NCI-H128 (cell line): ENCODE measurements around the gene P2RY1.
"Not testable (repeated sequence)": the region's sequence is repeated elsewhere in the genome, so short reads cannot be mapped to it uniquely, and the experiment has no call there.

Source experiments
- DNase-seq: peaks from one replicate; lab custom pipeline; 2025; ENCODE audit not compliant: unreplicated experiment; lab: John Stamatoyannopoulos, UW

Gene P2RY1

DNA sequence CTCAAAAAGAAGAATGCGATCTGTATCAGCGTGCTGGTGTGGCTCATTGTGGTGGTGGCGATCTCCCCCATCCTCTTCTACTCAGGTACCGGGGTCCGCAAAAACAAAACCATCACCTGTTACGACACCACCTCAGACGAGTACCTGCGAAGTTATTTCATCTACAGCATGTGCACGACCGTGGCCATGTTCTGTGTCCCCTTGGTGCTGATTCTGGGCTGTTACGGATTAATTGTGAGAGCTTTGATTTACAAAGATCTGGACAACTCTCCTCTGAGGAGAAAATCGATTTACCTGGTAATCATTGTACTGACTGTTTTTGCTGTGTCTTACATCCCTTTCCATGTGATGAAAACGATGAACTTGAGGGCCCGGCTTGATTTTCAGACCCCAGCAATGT is 1.3 kb downstream of the P2RY1 start:
- DNase-seq, result no peak

DNA sequence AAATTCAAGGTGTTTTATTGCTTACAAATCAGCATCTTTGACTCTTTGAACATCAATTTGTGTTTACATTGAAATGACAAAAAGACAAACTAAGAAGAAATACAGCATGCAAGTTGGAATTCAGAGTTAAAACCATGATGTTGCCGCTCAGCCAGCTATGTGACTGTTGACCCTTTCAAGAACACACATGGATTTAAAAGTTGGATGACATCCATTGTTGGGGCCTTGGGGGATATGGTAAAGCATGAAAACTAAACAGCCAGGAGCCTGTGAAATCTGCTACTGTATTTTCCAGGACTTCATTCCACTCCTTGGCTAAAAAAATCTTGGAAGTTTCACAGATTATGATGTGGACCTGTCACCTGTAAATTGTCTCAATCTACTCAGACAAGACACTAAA is 4.6 kb downstream of the P2RY1 start:
- DNase-seq, result no peak

DNA sequence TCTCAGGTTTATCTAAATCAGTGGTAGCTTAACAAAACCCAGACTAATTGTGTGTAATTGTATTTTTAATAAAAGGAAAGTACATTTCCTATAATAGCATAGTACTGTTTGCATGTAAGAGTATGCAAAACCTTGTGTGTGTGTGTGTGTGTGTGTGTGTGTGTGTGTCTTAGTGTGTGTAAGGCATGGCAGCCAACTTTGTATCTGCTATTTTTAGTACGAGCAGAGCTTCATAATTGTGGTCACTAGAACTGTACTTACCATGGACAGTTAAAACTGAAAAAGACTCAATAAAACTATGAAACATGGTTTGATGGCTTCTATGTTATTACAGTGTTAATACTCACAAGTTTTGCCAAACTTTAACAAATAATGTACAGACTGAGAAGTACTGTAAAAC is 6.2 kb downstream of the P2RY1 start:
- DNase-seq, result no peak

DNA sequence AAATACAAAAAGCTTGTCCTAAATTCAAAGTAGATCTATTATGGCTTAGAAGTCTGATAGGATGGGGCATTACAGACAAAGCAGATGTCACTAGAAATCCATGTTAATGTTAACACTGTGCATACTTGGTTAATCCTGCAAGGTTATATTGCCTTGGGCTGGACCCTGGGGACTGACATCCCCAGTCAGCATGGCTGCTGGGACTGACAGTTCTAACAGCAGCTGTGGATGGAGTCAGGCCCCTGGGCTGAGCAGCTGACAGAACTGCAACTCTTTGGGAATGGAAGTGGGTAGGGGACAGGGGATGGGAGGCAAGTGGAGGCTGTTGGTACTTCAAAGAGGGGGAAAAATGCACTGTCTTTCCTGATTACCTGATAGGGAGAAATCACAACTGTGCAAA is 7.5 kb downstream of the P2RY1 start:
- no peak for DNase-seq

DNA sequence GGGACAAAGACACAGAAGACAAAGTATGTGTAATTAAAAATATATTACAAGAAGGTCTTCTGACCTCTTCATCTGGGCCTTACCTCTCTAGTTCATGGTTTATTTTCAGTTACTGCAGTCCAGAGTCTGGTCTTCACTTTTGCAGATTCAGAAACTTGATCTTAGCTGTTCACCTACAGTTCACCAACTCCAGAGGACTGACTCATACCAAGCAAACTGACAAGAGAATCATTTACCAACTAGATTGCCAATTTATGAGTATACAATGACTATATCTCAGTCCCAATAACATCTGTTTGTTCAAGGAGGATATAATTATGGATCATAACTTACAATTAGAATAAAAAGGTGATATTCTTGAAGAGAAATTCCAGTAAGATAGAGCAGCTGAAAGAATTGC is 9.0 kb downstream of the P2RY1 start:
- DNase-seq, result no peak

DNA sequence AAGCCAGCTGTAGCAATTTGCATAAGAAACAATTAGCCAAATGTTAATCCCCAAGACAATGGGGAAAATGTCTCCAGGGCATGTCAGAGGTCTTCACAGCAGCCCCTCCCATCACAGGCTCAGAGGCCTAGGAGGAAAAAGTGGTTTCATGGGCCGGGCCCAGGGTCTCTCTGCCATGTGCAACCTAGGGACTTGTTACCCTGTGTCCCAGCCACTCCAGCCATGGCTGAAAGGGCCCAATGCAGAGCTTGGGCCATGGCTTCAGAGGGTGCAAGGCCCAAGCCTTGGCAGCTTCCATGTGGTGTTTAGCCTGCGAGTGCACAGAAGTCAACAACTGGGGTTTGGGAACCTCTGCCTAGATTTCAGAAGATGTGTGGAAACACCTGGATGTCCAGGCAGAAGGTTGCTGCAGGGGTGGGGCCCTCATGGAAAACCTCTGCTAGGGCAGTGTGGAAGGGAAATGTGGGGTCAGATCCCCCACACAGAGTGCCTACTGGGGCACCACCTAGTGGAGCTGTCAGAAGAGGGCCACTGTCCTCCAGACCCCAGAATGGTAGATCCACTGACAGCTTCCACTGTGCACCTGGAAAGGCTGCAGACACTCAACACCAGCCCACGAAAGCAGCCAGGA is 11.8 kb downstream of the P2RY1 start:
- not testable (repeated sequence) for DNase-seq

DNA sequence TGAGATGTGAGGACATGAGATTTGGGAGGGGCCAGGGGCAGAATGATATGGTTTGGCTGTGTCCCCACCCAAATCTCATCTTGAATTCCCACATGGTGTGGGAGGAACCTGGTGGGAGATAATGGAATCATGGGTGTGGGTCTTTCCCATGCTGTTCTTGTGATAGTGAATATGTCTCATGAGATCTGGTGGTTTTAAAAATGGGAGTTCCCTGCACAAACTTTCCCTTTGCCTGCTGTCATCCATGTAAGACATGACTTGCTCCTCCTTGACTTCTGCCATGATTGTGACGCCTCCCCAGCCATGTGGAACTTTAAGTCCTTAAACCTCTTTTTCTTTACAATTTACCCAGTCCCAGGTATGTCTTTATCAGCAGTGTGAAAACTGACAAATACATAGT is 12.7 kb downstream of the P2RY1 start:
- not testable (repeated sequence) for DNase-seq

DNA sequence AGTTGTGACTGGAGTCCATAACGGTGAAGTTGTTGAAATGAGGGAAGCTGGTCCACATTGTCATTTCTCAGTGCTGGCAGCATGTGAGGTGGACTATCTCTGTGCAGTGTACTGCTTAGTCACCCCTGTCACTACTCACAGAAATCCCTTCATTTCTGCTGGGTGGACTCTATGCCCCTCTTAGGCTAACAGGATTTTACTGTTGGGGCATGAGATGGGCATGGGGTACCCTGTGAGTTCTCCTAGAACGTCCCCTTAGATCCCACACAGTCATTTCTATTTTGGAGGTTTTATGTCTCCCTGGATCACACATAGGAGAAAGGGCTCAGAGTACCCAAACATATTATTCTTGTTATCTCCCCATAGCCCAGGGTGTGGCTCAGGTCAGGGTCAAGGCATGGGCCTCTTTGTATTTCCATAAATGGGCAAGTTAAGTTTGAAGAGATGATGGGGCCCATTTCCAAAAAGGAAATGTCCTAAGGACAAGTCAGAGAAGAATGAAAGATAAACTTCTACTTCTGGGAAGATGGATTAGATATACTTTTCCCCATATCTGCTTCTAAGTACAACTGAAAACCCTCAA is 15.2 kb downstream of the P2RY1 start:
- no peak for DNase-seq

DNA sequence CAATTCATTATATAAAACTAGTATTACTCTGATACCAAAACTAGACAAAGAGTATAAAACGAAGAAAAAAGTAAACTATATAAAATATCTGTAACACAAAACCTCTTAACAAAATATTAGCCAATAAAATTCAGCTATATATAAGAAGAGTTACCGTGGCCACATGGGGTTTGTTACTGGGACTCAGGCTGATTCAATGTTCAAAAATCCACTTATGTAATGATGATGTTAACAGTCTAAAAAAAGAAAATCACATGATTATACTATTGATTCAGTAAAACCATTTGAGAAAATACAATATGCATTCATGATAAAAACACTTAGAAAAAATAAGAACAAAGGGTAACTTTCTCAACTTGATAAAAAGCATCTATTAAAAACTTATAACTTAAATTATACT is 18.3 kb downstream of the P2RY1 start:
- no peak for DNase-seq

DNA sequence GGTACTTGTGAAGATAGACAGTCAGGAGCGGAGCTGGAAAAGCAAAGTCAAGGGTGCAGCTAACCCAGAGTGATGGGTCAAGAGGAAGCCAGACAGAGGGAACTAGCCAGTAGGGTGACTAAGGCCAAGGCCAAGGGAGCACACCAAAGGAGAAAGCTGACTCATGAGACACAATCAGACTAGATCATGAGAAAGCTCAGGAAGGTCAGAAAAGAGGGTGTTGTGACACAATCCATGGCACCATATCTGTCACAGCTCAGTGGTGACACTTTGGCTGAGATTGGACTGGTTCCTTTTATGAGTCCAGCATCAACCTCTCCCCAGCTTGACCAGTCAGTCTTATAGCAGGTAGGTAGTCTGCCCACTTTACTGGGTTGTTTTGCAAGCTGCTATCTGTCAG is 22.2 kb downstream of the P2RY1 start:
- DNase-seq, result no peak

DNA sequence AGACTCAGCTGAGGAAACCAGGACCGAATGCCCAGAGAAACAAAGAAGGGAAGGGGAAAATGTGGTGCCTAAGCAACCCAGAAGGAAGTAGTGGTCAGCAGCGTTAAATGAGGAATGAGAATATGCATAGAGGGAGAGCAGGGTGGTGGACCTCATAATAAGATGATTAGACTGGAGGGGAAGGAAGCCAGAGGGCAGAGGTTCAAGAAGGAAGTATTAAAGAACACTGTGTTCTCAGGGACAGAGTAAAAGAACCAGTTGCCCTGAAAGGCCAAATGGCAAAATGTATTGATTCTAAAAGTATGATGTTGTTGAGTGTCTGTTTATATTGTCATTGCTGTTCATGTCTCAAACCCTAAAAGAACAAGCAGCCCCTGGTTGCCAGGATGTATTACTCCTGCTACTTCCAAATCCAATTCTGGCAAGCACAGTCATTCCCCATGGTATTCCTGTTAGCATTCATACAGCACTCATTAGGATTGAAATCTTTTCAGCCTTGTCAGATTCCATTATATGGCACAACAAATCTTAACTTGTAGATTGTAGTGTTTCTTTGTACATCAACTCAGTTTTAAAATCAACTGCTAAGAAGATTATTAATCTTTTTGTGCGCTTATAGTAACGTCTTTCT is 23.4 kb downstream of the P2RY1 start:
- no peak for DNase-seq

DNA sequence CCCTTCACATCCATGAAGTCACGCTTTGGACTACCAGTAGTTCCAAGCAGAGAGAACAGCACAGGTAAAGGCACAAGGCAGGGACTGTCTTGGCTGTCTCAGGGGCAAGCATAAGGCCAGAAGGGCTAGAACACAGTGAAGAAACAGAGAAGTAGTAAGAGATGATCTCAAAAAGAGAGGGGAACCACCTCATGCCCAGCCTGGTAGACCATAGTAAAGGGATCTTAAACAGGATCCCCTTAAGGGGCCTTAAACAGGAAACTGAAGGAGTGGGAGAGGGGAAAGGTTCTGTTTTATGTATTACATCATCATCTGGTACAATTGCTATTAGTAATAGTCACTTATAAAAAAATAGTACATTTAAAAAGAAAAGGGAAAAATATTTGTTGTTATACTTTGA is 25.8 kb downstream of the P2RY1 start:
- DNase-seq, result no peak

DNA sequence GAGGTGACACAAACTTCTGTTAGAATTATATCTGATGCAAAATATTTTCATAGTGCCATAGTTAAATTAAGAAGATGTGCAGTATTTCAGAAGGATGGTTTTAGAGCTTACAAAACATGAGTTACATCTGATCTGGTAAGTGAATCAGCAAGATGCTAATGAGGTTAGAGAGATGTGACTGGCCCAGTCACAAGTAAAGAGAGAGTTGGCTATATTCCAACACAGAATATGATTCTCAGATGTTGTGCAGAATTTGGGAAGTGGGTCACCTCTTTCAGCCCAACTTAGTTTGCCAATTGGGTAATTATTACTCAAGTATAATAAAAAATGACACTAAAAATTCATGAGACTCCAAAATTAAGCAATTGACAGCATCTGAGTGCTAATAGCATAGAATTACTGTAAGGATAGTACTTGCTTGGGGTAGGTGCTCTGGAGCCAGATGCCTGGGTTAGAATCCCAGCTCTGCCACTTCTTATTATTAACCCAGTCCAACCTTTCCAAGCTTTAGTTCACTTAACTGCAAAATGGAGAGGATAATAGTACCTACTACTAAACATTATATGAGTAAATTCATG is 30.8 kb downstream of the P2RY1 start:
- DNase-seq, result no peak

DNA sequence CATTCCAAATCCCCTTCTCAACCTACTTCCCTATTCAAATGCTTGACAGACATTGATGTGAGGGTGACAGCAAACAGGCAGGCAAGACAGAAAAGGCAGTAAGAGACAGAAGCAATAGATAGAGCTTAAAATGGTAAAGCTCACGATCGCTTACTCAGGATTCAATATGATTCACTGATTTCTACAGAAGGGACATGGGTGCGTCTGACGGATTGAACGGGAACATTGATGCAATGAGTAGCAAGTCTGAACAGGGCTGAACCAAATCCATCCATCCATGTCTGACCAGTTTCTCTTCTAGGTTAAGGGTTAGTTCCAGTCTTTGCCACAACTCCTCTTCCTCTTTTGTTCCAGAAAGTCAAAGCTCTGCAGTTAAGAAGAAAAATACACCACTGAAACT is 35.1 kb downstream of the P2RY1 start:
- no peak for DNase-seq

DNA sequence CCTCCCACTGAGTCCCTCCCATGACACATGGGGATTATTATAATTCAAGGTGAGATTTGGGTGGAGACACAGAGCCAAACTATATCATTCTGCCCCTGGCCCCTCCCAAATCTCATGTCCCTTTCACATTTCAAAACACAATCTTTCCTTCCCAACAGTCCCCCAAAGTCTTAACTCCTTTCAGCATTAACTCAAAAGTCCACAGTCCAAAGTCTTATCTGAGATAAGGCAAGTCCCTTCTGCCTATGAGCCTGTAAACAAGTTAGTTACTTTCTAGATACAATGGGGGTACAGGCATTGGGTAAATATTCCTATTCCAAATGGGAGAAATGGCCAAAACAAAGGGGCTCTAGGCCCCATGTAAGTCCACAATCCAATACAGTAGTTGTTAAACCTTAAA is 38.4 kb downstream of the P2RY1 start:
- not testable (repeated sequence) for DNase-seq

DNA sequence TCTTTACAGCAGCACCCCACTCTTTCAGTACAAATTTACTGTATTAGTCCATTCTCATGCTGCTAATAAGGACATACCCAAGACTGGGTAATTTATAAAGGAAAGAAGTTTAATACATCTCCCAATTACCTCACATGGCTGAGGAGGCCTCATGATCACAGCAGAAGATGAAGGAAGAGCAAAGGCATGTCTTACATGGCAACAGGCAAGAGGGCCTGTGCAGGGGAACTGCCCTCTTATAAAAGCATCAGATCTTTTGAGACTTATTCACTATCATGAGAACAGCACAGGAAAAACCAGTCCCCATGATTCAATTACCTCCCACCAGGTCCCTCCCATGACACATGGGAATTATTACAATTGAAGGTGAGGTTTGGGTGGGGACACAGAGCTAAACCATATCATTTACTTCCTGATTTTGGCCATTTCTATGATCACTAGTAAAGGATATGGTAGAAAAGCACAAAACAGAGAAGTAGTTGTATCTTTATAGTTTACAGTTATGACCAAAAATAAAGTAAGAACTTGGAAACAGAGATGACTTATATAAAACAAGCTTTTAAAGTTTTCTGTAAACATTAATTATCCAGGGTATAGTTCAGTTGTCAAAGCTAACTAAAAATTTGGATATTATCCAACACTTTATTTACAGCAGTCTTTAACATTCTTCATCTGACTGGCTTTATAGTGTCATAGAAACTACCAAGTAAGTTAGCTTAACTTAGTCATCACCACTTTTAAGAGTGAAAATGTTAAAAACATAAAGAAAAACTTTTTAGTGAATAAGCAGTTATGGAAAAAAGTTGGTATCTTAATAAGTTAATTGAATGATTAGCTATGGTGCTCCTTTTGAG is 40.2 kb downstream of the P2RY1 start:
- DNase-seq, result no peak

DNA sequence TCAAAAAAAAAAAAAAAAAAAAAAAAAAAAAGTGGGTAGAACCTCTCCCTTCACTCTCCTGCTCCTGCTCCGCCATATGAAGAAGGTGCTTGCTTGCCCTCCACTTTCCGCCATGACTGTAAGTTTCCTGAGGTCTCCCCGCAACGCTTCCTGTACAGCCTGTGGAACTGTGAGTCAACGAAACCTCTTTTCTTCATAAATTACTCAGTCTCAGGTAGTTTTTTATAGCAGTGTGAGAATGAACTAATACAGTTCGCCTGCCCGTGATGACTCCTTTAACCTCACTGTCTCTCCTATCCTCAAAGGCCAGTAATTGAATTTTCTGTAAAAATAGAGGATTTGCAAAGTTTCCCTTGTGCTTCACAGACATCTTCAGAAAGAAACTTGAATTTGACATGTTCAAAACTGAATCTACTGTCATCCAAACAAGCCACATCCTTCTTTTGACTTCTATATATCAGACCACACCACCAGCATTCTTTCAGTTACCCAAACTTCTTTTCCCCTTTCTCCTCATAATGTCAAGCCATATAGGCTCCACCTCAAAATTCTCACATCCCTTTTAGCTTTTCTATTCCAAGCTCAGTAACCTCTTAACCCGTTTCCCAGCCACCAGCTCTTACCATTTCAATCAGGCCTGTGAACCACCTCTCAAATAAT is 44.3 kb downstream of the P2RY1 start:
- DNase-seq, result no peak

DNA sequence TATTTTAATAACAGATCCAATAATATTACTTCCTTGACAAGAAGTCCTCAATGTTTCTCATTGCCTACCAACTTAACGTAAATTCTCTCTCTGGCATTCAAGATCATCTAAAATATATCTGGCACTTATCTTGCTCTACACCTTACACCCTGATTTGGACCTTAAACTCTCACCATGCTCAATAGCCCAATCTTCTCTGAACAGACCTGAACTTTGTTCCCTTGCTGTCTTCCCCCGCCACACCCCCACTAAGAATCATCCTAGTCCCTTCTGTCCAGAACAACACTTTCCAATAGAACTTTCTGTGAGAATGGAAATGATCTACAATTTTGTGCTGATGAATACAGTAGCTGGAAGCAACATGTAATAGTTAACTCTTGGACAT is 44.9 kb downstream of the P2RY1 start:
- DNase-seq, result no peak

DNA sequence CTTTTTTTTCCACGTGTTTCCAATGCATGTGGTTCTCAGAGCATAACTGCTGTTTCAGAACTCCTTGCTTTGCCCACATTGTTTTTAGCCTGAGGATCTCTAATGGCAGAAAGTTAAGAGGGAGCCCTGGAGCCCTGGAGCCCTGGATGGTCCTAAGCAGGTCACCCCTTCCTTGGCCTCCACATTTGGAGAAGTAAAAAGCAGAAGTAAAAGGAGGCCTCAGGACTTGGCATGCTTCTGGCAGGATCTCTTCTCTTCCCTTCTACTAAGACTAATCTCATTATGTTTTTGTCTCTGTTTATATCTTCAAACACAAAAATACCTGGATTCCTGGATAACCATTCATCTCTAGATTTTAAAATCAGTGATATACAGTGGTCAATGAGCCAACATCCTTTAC is 50.1 kb downstream of the P2RY1 start:
- DNase-seq, result no peak
